ENCODE results near the gene DOCK6. TPM values are rescaled to one million over a fixed set of nuclear protein-coding genes. Genes with fewer than 3 reads are reported as not detected.

The DOCK6 gene
- total RNA-seq, 4 donors from 2014 or later = 63.4 to 102 (median 65.6) TPM

DNA sequence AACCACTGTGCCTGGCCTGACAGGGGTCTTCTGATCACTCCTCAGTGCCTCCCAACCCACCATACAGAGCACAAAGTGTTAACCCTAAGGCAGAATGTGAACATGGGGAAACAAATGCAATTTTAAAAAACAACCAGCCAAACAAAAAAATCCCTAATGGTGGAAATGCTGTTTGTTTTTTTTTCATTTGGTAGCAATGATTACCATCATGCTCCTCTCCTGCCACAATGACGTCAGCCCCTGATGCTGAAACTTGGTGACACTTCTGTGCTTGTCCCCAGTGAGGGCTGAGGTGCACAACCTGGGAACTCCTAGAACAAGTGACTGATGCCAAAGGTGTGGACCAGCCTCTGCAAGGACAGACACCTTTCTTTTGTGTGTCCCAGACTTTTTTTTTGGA is 29.7 kb upstream of the DOCK6 start:
- 64 to 70% methylated on average over 1 of the region's 1 CpG for WGBS, 2 donors
- DNase-seq (ENCODE audit: low spot score in 2 of 2) = no peak
- no peak for TF ChIP-seq POLR2A (IDR thresholded peaks at IDR 0.05)
- TF ChIP-seq, protein P1, sequence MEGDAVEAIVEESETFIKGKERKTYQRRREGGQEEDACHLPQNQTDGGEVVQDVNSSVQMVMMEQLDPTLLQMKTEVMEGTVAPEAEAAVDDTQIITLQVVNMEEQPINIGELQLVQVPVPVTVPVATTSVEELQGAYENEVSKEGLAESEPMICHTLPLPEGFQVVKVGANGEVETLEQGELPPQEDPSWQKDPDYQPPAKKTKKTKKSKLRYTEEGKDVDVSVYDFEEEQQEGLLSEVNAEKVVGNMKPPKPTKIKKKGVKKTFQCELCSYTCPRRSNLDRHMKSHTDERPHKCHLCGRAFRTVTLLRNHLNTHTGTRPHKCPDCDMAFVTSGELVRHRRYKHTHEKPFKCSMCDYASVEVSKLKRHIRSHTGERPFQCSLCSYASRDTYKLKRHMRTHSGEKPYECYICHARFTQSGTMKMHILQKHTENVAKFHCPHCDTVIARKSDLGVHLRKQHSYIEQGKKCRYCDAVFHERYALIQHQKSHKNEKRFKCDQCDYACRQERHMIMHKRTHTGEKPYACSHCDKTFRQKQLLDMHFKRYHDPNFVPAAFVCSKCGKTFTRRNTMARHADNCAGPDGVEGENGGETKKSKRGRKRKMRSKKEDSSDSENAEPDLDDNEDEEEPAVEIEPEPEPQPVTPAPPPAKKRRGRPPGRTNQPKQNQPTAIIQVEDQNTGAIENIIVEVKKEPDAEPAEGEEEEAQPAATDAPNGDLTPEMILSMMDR (IDR thresholded peaks at IDR 0.05) = no peak
- intact Hi-C loops (cut with DNase I; ENCODE audit: low total_unique reads) = no loop called here
- H3K4me3 ChIP-seq (ENCODE audit: low read depth, poor library complexity, severe bottlenecking) = no peak overlapping the region

DNA sequence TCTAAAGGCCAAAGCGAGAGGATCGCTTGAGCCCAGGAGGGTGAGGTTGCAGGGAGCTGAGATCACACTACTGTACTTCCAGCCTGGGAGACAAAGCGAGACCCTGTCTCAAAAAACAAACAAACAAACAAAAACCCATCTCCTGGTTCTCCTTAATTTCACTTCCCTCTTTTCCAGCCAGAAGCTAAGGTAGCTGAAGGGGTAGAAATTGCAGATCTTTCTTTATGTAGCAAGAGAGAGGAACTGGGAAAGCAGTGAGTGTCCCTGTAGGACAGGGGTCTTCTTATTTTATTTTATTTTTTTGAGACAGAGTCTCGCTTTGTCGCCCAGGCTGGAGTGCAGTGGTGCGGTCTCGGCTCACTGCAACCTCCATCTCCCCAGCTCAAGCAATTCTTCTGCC is 29.1 kb upstream of the DOCK6 start:
- TF ChIP-seq, protein P1 (IDR thresholded peaks at IDR 0.05) = no peak
- no peak for TF ChIP-seq POLR2A (IDR thresholded peaks at IDR 0.05)
- no peak overlapping the region for H3K4me3 ChIP-seq (ENCODE audit: low read depth, poor library complexity, severe bottlenecking)
- no peak for DNase-seq (ENCODE audit: low spot score in 2 of 2)
- 92 to 94% methylated on average over 7 of the region's 7 CpGs for WGBS, 2 donors
- intact Hi-C loops (cut with DNase I; ENCODE audit: low total_unique reads) = no loop called here

DNA sequence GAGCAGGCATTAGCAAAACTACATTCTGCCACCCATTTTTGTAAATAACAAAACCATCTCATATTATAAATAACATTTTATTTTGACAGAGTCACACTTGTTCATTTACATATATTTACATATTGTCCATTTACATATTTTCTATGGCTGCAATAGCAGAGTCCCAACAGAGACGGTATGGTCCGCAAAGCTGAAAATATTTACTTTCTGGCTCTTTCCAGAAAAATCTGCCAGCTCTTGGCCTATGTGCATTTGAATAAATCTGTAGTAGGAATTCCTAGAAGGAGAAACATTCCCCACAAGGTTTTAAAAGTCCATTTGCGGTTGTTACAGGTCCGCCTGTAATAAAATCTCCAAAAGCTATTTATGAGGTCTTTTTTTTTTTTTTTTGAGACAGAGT is 27.9 kb upstream of the DOCK6 start:
- TF ChIP-seq, protein P1 (IDR thresholded peaks at IDR 0.05) = no peak
- no peak for TF ChIP-seq POLR2A (IDR thresholded peaks at IDR 0.05)
- H3K4me3 ChIP-seq (ENCODE audit: low read depth, poor library complexity, severe bottlenecking) = no peak overlapping the region
- WGBS, 2 donors = 76 to 82% methylated on average over 4 of the region's 4 CpGs
- intact Hi-C loops (cut with DNase I; ENCODE audit: low total_unique reads) = no loop called here
- no peak for DNase-seq (ENCODE audit: low spot score in 2 of 2)

DNA sequence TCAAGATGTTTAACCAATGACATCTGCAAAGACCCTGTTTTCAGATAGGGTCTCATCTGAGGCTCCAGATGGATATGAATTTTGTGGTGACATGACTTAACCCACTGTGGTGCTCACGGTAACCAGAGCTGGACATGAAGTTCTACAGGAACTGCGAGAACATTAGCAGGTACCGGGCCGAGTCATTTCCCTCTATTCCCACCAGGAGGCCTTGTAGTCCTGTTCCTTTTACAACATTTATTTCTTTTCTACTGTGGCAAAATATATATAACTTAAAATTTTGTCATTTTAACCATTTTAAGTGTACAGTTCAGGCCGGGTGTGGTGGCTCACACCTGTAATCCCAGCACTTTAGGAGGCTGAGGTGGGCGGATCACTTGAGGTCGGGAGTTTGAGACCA is 26.0 kb upstream of the DOCK6 start:
- no peak overlapping the region for H3K4me3 ChIP-seq (ENCODE audit: low read depth, poor library complexity, severe bottlenecking)
- no peak for TF ChIP-seq POLR2A (IDR thresholded peaks at IDR 0.05)
- TF ChIP-seq, protein P1 (IDR thresholded peaks at IDR 0.05) = no peak
- 73 to 79% methylated on average over 7 of the region's 7 CpGs for WGBS, 2 donors
- no peak for DNase-seq (ENCODE audit: low spot score in 2 of 2)
- intact Hi-C loops (cut with DNase I; ENCODE audit: low total_unique reads) = loop anchor here (10.0 kb wide), 1 partner anchor 196 kb away; the partner anchor contains the start of gene ELAVL3

DNA sequence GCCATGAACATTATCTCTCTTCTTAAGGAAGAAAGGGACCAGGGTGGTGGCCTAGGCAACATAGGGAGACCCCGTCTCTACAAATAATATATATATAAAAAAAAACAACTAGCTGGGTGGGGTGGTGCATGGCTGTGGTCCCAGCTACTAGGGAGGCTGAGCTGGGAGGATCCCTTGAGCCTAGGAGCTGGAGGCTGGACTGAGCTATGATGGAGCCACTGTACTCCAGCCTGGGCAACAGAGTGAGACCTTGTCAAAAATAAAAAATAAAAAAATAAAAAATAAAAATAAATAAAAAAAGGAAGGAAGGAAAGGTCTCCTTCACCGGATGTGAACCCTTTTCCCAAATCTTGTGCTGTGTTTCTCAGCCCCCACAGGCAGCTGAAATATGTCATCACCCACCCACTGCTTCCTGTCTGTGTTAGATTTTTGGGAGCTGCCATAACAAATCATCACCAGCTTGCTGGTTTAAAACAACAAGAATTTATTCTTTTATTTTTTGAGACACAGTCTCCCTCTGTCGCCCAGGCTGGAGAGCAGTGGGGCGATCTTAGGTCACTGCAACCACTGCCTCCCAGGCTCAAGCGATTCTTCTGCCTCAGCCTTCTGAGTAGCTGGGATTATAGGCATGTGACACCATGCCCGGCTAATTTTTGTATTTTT is 24.1 kb upstream of the DOCK6 start:
- 55 to 56% methylated on average over 6 of the region's 6 CpGs for WGBS, 2 donors
- intact Hi-C loops (cut with DNase I; ENCODE audit: low total_unique reads) = loop anchor here (10.0 kb wide), 1 partner anchor 198 kb away; the partner anchor contains the start of gene ELAVL3
- H3K4me3 ChIP-seq (ENCODE audit: low read depth, poor library complexity, severe bottlenecking) = no peak overlapping the region
- TF ChIP-seq, protein P1 (IDR thresholded peaks at IDR 0.05) = no peak
- no peak for TF ChIP-seq POLR2A (IDR thresholded peaks at IDR 0.05)
- DNase-seq (ENCODE audit: low spot score in 2 of 2) = no peak

DNA sequence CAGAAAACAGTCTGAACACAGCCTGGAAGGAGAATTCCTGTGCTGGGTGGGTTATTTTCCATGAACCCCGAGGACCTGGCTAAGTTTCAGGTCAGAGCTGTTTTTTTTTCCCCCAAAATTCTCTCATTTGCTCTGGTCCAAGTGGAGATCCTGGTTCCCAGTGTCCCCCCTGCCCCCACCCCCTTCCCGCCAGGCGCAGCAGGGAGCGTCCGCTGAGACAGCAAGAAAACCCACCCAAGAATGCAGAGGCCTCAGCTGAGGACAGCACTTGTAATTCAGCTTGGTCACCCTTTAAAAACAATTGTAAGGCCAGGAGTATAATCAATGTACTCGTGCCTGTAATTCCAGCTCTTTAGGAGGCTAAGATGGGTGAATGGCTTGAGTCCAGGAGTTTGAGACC is 22.2 kb upstream of the DOCK6 start:
- WGBS, 2 donors = 59 to 61% methylated on average over 6 of the region's 6 CpGs
- no peak overlapping the region for H3K4me3 ChIP-seq (ENCODE audit: low read depth, poor library complexity, severe bottlenecking)
- TF ChIP-seq POLR2A (IDR thresholded peaks at IDR 0.05) = no peak
- TF ChIP-seq, protein P1 (IDR thresholded peaks at IDR 0.05) = no peak
- no peak for DNase-seq (ENCODE audit: low spot score in 2 of 2)
- intact Hi-C loops (cut with DNase I; ENCODE audit: low total_unique reads) = loop anchor here (10.0 kb wide), 1 partner anchor 200 kb away; the partner anchor contains the start of gene ELAVL3
